ENCODE data around the gene ERCC4. TPM values are rescaled to one million over a fixed set of nuclear protein-coding genes. Genes with fewer than 3 reads are reported as not detected.
"Not testable (repeated sequence)": the region's sequence is repeated elsewhere in the genome, so short reads cannot be mapped to it uniquely, and the experiment has no call there.

Gene ERCC4
- total RNA-seq (2014; rRNA removed; shearing (Covaris generic)): 11.7 and 15.5 TPM in 2 replicates

DNA sequence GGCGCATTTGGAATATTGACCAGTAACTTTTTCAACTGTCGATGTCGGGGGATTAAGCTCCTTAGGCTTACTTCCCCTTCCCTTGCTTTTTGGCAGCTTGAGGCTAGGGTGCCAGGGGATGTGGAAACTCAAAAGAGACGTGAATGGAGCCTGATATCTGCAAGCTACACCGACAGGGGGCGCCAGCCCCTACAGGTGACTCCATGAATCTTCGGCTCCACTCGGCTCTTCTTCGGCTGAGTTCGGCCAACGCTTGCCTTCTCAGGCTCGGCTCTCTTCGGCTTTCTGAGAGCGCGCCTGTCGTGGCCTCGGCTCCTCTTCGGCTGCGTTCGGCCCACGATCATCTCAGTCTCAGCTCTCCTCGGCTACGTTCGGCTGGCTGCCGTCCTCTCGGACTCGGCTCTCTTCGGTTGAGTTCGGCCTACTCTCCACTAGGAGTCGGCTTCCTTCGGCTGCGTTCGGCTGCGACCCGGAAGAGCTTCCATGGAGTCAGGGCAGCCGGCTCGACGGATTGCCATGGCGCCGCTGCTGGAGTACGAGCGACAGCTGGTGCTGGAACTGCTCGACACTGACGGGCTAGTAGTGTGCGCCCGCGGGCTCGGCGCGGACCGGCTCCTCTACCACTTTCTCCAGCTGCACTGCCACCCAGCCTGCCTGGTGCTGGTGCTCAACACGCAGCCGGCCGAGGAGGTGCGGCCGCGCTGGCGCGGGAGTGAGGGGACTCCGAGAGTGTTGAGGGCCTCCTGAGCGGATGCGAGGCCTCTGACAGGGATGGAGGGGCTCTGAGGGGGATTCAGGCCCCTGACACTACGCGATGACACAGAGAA, at the start of gene ERCC4:
ERCC4 (plus strand) TSS at position 472 of the 827 bp plus-strand sequence; CDS start at position 484, 12 bp downstream.
- DNase-seq (ENCODE audit: low read depth in 1 of 2, low spot score in 2 of 2): peak; percentile 97 to 99
- peak within 1 kb of the TSS; percentile 69 for H3K4me3 ChIP-seq
- peaks cover 5% of the 10 kb centered on the region; the same call in 1 of the 2 replicates for H3K4me1 ChIP-seq (replicated peaks)
- H3K9me3 ChIP-seq (replicated peaks): no peaks in the 10 kb centered on the region
- no peaks in the 10 kb centered on the region for H3K27me3 ChIP-seq (replicated peaks)
- H3K27ac ChIP-seq: peak within 1 kb of the TSS; percentile 37
- H3K36me3 ChIP-seq: peaks cover 17% of the 10 kb centered on the region

DNA sequence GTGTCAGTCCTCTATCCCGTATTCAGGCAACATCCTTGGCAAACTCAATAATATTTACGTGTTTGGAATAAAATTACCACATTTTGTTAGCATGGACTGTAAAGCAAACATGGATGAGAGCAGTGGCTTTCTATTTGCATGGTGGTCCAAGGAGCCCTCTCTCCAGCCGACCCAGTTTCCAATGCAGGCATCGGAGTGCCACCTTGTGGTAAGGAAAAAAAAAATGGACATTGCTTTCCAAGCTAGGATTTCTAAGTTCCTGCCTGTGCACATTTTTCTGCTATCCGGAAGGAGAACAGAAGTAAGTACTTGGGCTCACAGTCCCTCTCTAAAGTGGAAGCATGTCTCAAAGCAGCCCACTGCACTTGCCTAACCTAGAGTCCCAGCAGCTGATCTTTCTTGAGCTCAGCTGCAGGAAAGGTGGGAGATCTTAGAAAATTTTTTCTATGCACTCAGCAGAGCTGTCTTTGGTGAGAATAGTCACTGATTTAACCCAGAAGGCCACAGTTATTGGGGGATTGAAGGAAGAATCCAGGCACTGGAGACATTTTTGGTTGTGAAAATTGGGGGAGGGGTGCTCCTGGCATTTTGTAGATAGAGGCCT, 46.0 kb upstream of the ERCC4 start:
- no peaks in the 10 kb centered on the region for H3K9me3 ChIP-seq (replicated peaks)

DNA sequence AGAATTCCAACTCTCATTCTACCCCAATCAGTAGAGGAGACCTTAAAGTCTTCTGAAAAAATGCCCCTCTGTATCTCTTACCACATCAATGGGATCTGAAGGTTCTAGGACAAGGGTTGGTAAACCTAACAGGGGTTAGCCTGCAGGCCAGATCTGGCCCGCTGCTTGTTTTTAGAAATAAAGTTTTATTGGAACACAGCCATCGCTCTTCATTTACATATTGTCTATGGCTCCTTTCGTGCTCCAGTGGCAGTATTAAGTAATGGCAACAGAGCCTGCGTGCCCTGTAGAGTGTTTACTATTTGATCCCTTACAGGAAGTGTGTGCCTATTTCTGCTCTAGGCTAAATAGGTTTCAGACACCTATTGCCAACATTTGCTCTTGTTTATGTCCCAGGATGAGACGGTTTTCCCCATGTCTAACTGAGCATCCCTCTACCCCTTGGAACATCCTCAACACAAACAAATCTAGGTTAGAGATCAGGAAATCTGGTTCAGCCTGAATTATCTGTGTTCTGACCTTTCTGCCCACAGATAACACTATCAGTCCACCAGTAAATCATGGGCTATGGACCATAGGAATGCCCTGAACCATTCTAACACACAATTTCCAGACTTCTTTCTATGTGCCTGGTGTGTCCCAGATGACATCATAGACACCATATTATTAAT, 44.2 kb upstream of the ERCC4 start:
- no peaks in the 10 kb centered on the region for H3K36me3 ChIP-seq
- H3K4me1 ChIP-seq (replicated peaks): no peaks in the 10 kb centered on the region
- H3K9me3 ChIP-seq (replicated peaks): no peaks in the 10 kb centered on the region
- H3K4me3 ChIP-seq: no peak overlapping the region
- H3K27ac ChIP-seq: no peak overlapping the region
- no peak for DNase-seq (ENCODE audit: low read depth in 1 of 2, low spot score in 2 of 2)
- H3K27me3 ChIP-seq (replicated peaks): peaks cover 4% of the 10 kb centered on the region; the same call in 1 of the 2 replicates

More for the DNA sequence above, 46.0 kb upstream of the ERCC4 start:
- no peak overlapping the region for H3K27ac ChIP-seq
- H3K27me3 ChIP-seq (replicated peaks): 0 out of 2 replicates have a peak, but pooled peaks cover 8% of the 10 kb centered on the region
- no peak overlapping the region for H3K4me3 ChIP-seq
- H3K36me3 ChIP-seq: no peaks in the 10 kb centered on the region
- no peaks in the 10 kb centered on the region for H3K4me1 ChIP-seq (replicated peaks)
- DNase-seq (ENCODE audit: low read depth in 1 of 2, low spot score in 2 of 2): peak in 1 of 2 experiments; percentile 6

DNA sequence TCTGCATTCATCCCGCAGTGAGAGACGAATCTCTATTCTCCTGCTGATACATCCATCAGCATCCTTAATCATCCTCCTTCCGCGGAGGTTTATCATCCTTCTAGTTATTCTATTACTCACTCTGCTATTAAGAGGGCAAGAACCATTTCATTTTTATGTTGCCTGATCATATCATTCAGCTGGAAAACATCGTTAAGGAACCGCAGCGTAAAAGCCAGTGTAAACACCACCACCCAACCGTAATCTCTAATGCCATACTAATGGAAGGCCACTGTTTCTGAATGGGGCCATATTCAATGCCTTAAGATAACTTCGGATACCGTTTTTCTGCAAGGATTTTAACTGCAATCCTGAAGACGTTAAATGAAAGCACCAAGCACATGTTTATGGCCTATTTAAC, 36.7 kb upstream of the ERCC4 start:
- DNase-seq (ENCODE audit: low read depth in 1 of 2, low spot score in 2 of 2): no peak
- H3K27me3 ChIP-seq (replicated peaks): peaks cover 3% of the 10 kb centered on the region
- H3K4me3 ChIP-seq: no peak overlapping the region
- H3K4me1 ChIP-seq (replicated peaks): peaks cover 4% of the 10 kb centered on the region; the same call in 1 of the 2 replicates
- H3K9me3 ChIP-seq (replicated peaks): no peaks in the 10 kb centered on the region
- H3K27ac ChIP-seq: no peak overlapping the region
- H3K36me3 ChIP-seq: no peaks in the 10 kb centered on the region

DNA sequence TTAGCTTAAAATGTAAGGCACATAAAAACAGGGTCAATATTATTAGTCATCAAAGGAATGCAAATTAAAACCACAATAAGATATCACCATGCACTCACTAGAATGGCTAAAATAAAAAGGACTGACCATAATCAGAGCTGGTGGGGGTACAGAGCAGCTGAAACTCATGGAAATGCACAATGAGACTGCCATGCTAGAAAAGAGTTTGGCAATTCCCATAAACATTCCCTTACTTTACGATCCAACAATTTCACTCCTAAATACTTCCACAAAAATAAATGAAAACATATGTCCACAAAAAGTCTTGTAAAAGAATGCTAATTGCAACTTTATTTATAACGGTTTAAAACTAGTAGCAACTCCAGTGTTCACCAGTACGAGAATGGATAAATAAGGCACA, 36.1 kb upstream of the ERCC4 start:
- Histone ChIP-seq H3K4me1 (replicated peaks) (peaks cover 4% of the 10 kb centered on the region; the same call in 1 of the 2 replicates), H3K27me3 (replicated peaks) (peaks cover 3% of the 10 kb centered on the region), H3K4me3 (no peak overlapping the region), H3K27ac (no peak overlapping the region), H3K9me3 (replicated peaks) (no peaks in the 10 kb centered on the region), H3K36me3 (no peaks in the 10 kb centered on the region)
- DNase-seq (ENCODE audit: low read depth in 1 of 2, low spot score in 2 of 2): peak in 1 of 2 experiments; percentile 6

DNA sequence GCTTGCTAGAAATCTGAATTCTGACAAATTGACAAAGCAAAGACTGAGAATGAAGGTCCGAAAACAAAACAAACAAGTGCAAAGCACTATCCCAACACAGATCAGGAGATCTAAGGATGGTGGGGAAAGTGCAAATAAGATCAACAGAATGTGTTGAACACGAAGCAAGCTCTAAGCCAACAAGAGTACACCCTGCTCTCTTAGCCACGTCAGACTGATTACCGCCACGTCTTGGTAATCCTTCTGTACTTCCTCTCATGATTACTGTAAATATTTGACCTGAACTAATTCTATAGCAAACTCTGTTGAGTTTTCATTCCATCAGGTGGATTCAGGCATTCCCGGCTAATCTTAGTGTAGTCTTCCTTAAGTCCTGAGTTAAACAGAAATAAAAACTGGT, 34.3 kb upstream of the ERCC4 start:
- no peak for DNase-seq (ENCODE audit: low read depth in 1 of 2, low spot score in 2 of 2)
- H3K4me3 ChIP-seq: no peak overlapping the region
- no peaks in the 10 kb centered on the region for H3K36me3 ChIP-seq
- peaks cover 4% of the 10 kb centered on the region; the same call in 1 of the 2 replicates for H3K4me1 ChIP-seq (replicated peaks)
- no peaks in the 10 kb centered on the region for H3K9me3 ChIP-seq (replicated peaks)
- H3K27ac ChIP-seq: no peak overlapping the region
- H3K27me3 ChIP-seq (replicated peaks): peaks cover 3% of the 10 kb centered on the region

DNA sequence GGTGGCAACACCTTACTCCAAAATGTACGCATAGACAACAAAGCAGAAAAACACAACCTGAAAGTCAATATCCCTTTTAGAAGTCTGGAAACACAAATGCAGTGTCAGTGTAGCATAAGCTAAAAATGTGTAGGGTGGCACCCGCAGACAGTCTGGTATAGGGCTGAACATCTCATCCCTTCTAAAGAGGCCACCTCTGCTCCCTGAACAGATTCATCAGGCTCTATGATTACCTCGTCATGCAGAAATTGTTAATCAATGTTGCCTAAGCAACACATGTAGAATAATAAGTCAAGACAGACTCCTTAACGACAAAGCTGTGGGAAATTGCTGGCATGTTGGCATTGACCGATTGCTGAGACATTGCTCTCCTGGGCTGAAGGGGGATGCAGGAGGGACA, 33.3 kb upstream of the ERCC4 start:
- no peak overlapping the region for H3K27ac ChIP-seq
- peaks cover 4% of the 10 kb centered on the region; the same call in 1 of the 2 replicates for H3K4me1 ChIP-seq (replicated peaks)
- no peak overlapping the region for H3K4me3 ChIP-seq
- H3K27me3 ChIP-seq (replicated peaks): peaks cover 3% of the 10 kb centered on the region
- H3K36me3 ChIP-seq: no peaks in the 10 kb centered on the region
- no peak for DNase-seq (ENCODE audit: low read depth in 1 of 2, low spot score in 2 of 2)
- no peaks in the 10 kb centered on the region for H3K9me3 ChIP-seq (replicated peaks)

DNA sequence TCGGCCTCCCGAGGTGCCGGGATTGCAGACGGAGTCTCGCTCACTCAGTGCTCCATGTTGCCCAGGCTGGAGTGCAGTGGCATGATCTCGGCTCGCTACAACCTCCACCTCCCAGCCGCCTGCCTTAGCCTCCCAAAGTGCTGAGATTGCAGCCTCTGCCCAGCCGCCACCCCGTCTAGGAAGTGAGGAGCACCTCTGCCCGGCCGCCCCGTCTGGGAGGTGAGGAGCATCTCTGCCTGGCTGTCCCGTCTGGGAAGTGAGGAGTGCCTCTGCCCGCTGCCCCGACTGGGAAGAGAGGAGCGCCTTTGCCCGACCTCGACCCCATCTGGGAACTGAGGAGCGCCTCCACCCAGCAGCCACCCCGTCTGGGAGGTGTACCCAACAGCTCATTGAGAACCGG, 30.6 kb upstream of the ERCC4 start:
- H3K9me3 ChIP-seq (replicated peaks); H3K36me3 ChIP-seq; DNase-seq (ENCODE audit: low read depth in 1 of 2, low spot score in 2 of 2); H3K4me1 ChIP-seq (replicated peaks); H3K4me3 ChIP-seq; H3K27ac ChIP-seq: not testable (repeated sequence)
- H3K27me3 ChIP-seq (replicated peaks): peaks cover 11% of the 10 kb centered on the region

DNA sequence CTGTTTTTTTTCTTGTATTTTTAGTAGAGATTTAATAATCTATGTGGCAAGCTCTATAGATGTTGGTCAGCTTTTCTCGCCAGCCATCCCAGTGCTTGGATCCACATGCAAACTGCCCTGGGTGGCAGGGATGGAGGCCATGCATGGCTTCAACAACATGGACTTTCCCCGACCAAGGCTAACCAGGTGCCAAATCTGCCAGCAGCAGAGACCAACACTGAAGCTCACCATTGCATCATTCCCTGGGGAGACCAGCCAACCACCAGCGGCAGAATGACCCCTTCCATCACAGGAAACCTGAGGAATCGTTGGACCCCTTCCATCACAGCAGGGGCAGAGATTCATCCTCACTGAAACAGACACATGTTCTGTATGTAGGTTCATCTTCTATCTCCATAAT, 27.7 kb upstream of the ERCC4 start:
- Histone ChIP-seq H3K4me3 (no peak overlapping the region), H3K4me1 (replicated peaks) (no peaks in the 10 kb centered on the region)

DNA sequence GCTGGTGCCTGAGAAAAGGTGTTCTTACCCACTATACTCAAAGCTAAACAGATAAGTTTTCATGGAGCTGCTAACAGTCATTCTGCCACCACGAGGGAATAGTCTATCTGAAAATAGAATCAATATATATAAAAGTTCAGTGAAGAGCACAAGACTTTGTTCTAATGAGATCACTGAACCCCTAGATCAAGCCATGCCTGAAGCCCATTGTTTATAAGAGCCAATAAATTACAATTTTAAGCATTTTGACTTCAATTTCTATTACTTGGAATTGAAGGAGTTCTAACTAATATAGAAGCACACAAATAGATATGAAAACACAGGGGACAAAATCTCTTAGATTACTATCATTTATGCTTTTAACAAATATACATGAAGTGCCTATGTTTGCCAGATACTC, 24.4 kb upstream of the ERCC4 start:
- no peaks in the 10 kb centered on the region for H3K4me1 ChIP-seq (replicated peaks)
- H3K27ac ChIP-seq: no peak overlapping the region
- peaks cover 38% of the 10 kb centered on the region for H3K27me3 ChIP-seq (replicated peaks)
- DNase-seq (ENCODE audit: low read depth in 1 of 2, low spot score in 2 of 2): no peak
- H3K4me3 ChIP-seq: no peak overlapping the region
- H3K9me3 ChIP-seq (replicated peaks): no peaks in the 10 kb centered on the region
- H3K36me3 ChIP-seq: no peaks in the 10 kb centered on the region

More for the DNA sequence above, 27.7 kb upstream of the ERCC4 start:
- H3K9me3 ChIP-seq (replicated peaks): no peaks in the 10 kb centered on the region
- H3K36me3 ChIP-seq: no peaks in the 10 kb centered on the region
- peaks cover 37% of the 10 kb centered on the region for H3K27me3 ChIP-seq (replicated peaks)
- DNase-seq (ENCODE audit: low read depth in 1 of 2, low spot score in 2 of 2): no peak
- no peak overlapping the region for H3K27ac ChIP-seq

DNA sequence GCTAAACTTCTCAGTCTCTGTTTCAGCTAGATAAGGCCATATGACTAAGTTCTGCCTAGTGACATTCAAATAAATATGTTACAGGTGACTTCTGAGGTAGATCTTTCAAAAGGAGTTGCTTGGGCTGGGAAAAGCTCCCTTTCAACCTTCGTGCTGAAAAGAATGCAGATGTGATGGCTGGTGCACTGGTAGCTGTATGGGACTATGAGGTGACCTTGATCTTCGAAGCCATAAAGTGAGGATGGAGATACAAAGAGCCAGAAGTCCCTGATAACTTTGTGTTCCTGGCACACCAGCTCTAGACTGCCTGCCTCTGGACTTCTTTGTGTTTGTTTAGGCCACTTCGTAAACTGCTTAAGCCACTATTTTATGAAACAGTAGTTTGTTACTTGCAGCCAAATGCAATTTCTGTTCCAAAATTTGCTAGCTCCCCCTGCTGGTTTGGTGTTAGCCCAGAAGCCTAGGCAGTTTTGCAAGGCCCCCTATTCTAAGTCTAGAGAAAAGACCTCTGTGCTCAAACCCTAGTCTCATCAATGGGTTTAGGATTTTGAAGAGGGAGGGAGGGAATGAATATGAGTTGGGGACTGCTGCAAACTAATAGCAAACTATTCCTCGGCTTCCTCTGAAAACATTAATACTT, 23.3 kb upstream of the ERCC4 start:
- H3K36me3 ChIP-seq: no peaks in the 10 kb centered on the region
- no peaks in the 10 kb centered on the region for H3K4me1 ChIP-seq (replicated peaks)
- H3K9me3 ChIP-seq (replicated peaks): no peaks in the 10 kb centered on the region
- no peak for DNase-seq (ENCODE audit: low read depth in 1 of 2, low spot score in 2 of 2)
- H3K27me3 ChIP-seq (replicated peaks): peaks cover 38% of the 10 kb centered on the region
- H3K27ac ChIP-seq: no peak overlapping the region
- H3K4me3 ChIP-seq: no peak overlapping the region

DNA sequence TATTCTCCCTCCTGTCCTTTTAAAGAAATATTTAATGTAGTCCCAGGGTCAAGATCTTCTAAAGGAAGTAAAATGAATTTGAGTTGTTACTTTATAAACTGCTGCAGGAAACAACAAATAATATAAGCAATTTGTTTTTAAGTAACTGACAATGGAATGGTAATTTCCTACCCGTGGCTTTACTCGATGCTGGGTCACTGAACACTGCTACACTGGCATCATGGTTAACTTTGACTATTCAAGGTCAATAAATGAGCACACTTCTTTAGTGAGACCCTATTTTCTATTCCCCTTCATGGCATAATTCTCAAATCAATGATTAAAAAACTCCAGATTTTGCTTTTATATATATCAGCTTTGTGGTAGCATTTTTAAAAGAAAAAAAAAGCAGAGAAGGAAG, 22.1 kb upstream of the ERCC4 start:
- peaks cover 35% of the 10 kb centered on the region for H3K27me3 ChIP-seq (replicated peaks)
- no peaks in the 10 kb centered on the region for H3K36me3 ChIP-seq
- peaks cover 4% of the 10 kb centered on the region for H3K4me1 ChIP-seq (replicated peaks)
- no peak for DNase-seq (ENCODE audit: low read depth in 1 of 2, low spot score in 2 of 2)
- no peak overlapping the region for H3K4me3 ChIP-seq
- no peaks in the 10 kb centered on the region for H3K9me3 ChIP-seq (replicated peaks)
- H3K27ac ChIP-seq: no peak overlapping the region

DNA sequence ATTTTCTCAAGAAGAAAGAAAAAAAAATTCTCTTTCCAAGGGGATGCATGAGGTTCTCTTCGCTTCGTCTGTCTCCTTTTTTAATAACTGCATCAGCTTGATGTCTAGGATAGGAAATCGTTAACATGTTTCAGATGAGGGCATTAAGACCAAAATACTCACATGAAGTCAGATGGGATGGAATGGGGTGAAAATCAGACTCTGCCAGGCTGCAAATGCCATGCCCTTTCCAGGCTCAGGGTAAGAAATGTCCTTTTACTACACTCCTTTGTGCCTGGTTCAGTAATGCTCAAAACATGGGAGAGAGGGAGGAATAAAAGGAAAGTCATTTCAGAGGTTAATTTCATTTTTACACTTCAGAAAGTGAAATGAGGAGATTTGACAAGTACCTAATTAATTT, 21.7 kb upstream of the ERCC4 start:
- Histone ChIP-seq H3K4me1 (replicated peaks) (peaks cover 4% of the 10 kb centered on the region), H3K27me3 (replicated peaks) (peaks cover 34% of the 10 kb centered on the region), H3K27ac (no peak overlapping the region), H3K4me3 (no peak overlapping the region), H3K9me3 (replicated peaks) (no peaks in the 10 kb centered on the region), H3K36me3 (no peaks in the 10 kb centered on the region)
- DNase-seq (ENCODE audit: low read depth in 1 of 2, low spot score in 2 of 2): no peak

Measured in SJSA1 (cell line).